ENCODE results near the gene TEX13B. TPM values are rescaled to one million over a fixed set of nuclear protein-coding genes. Genes with fewer than 3 reads are reported as not detected.

Gene TEX13B
- total RNA-seq, 1 donor from 2014 or later, result not detected

DNA sequence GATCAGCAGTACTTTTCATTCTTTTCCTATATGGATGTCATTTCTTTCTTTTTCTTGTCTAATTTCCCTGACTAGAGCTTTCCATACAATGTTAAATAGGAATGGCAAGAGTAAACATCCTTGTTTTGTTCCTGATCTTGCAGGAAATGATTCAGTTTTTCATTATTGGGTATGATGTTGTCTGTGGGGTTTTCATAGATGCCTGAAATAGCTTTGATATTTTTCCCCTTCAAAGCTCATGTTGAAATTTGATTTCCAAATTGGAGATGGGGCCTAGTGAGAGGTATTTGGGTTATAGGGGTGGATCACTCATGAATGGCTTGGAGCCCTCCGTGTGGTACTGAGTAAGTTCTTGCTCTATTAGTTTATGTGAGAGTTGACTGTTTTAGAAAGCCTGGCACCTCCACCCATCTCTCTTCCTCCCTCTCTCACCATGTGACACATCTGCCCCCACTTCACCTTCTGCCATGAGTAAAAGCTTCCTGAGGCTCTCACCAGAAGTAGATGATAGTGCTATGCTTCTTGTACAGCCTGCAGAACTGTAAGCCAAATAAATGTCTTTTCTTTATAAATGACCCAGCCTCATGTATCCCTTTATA lies 40.4 kb upstream of the TEX13B start:
- H3K4me1 Mint-ChIP-seq (ENCODE audit: low read depth), result no peaks in the 10 kb centered on the region
- H3K9me3 Mint-ChIP-seq (ENCODE audit: low read depth), result no peaks in the 10 kb centered on the region
- no peak overlapping the region for H3K27ac Mint-ChIP-seq (ENCODE audit: unreplicated experiment)
- DNase-seq (ENCODE audit: low spot score), result no peak
- H3K36me3 Mint-ChIP-seq (ENCODE audit: low read depth), result no peaks in the 10 kb centered on the region
- H3K4me3 Mint-ChIP-seq (ENCODE audit: unreplicated experiment), result no peak overlapping the region
- peaks cover 34% of the 10 kb centered on the region for H3K27me3 Mint-ChIP-seq (ENCODE audit: low read depth)
- TF ChIP-seq, protein P1, sequence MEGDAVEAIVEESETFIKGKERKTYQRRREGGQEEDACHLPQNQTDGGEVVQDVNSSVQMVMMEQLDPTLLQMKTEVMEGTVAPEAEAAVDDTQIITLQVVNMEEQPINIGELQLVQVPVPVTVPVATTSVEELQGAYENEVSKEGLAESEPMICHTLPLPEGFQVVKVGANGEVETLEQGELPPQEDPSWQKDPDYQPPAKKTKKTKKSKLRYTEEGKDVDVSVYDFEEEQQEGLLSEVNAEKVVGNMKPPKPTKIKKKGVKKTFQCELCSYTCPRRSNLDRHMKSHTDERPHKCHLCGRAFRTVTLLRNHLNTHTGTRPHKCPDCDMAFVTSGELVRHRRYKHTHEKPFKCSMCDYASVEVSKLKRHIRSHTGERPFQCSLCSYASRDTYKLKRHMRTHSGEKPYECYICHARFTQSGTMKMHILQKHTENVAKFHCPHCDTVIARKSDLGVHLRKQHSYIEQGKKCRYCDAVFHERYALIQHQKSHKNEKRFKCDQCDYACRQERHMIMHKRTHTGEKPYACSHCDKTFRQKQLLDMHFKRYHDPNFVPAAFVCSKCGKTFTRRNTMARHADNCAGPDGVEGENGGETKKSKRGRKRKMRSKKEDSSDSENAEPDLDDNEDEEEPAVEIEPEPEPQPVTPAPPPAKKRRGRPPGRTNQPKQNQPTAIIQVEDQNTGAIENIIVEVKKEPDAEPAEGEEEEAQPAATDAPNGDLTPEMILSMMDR (IDR thresholded peaks at IDR 0.05), result no peak

DNA sequence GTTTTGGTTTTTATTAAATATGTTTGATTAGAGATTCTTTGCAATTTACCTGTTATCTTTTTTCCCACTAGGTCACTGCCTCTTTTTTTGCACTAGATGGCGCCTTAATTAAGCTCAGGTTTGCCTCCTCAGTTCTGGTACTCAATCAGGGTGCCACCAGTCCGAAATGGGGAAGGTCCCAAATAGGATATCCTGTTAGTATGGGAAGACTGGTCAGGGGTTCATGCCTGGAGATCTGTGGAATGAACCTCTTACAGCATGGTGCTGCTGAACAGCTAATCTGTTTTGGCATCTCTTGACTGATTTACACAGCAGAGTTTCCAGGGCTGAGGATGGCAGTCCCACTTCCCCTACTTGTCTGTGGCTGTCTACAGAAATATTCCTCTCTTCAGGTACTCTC lies 38.5 kb upstream of the TEX13B start:
- Mint-ChIP-seq H3K9me3 (ENCODE audit: low read depth) (peaks cover 2% of the 10 kb centered on the region), H3K36me3 (ENCODE audit: low read depth) (no peaks in the 10 kb centered on the region), H3K4me3 (ENCODE audit: unreplicated experiment) (no peak overlapping the region), H3K27ac (ENCODE audit: unreplicated experiment) (no peak overlapping the region), H3K27me3 (ENCODE audit: low read depth) (peaks cover 36% of the 10 kb centered on the region), H3K4me1 (ENCODE audit: low read depth) (no peaks in the 10 kb centered on the region)
- TF ChIP-seq, protein P1 (IDR thresholded peaks at IDR 0.05), result peak; percentile 72
- no peak for DNase-seq (ENCODE audit: low spot score)

DNA sequence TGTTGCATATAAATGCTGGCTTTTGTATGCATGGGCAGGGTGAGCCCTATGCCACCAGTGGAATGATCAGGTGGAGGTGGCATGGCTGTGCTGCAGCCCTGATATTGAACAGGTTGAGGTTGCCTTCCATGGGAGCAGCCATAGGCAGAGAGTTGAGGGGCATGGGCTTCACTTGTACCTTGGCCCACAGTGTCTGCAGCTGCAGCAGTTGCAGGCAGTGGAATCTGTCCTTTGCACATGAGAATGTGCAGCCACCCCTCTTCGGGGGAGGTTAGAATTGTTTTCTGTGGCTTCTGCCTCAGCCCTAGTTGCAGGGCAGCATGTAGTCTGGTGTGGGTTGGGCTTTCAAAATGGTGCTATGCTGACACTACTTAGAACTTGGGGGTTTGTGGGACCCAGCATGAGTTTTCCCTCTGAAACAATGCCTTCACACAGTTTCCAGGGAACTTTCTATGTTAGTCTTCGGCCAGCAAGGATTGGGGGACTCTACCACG lies 37.3 kb upstream of the TEX13B start:
- no peaks in the 10 kb centered on the region for H3K36me3 Mint-ChIP-seq (ENCODE audit: low read depth)
- peaks cover 4% of the 10 kb centered on the region for H3K9me3 Mint-ChIP-seq (ENCODE audit: low read depth)

DNA sequence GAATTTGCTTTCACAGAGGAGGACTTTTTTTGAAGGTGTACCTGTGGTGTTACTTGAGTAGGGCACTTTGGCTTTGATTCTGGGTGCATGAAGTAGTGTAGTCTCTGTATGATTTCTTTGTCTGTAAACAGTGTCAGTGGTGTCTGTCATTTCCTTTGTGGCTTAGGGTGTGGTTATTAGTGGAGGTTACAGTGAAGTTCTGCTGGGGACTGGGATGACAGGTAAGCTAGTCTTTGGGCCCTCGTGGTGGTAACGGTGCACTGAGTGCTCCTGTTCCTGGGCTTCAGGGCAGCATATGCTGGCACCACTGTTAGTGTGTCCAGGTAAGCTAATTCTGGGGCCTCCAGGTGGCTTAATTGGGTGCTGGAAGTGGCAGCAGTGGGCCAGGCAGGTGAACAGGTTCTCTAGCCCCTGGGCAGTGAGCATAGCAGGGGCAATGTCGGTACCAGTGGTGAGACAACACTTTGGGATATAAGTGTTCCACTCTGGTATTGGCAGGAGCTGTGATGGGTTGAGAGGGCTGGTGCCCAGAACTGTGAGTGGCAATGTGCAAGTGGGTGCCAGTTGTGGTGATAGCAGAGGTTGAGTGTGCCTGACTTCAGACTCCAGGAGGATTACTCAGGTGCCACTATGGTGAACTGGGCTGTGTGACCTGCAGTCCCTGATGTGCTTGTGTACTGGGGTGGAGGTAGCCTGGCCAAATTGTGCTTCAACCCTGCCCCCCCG lies 36.6 kb upstream of the TEX13B start:
- TF ChIP-seq, protein P1 (IDR thresholded peaks at IDR 0.05), result no peak
- Mint-ChIP-seq H3K9me3 (ENCODE audit: low read depth) (peaks cover 10% of the 10 kb centered on the region), H3K27ac (ENCODE audit: unreplicated experiment) (no peak overlapping the region), H3K36me3 (ENCODE audit: low read depth) (no peaks in the 10 kb centered on the region), H3K27me3 (ENCODE audit: low read depth) (peaks cover 27% of the 10 kb centered on the region), H3K4me1 (ENCODE audit: low read depth) (no peaks in the 10 kb centered on the region), H3K4me3 (ENCODE audit: unreplicated experiment) (no peak overlapping the region)
- DNase-seq (ENCODE audit: low spot score), result no peak

More for the DNA sequence above, 37.3 kb upstream of the TEX13B start:
- Mint-ChIP-seq H3K4me1 (ENCODE audit: low read depth) (no peaks in the 10 kb centered on the region), H3K27ac (ENCODE audit: unreplicated experiment) (no peak overlapping the region), H3K4me3 (ENCODE audit: unreplicated experiment) (no peak overlapping the region), H3K27me3 (ENCODE audit: low read depth) (peaks cover 31% of the 10 kb centered on the region)
- TF ChIP-seq, protein P1 (IDR thresholded peaks at IDR 0.05), result no peak
- DNase-seq (ENCODE audit: low spot score), result no peak

DNA sequence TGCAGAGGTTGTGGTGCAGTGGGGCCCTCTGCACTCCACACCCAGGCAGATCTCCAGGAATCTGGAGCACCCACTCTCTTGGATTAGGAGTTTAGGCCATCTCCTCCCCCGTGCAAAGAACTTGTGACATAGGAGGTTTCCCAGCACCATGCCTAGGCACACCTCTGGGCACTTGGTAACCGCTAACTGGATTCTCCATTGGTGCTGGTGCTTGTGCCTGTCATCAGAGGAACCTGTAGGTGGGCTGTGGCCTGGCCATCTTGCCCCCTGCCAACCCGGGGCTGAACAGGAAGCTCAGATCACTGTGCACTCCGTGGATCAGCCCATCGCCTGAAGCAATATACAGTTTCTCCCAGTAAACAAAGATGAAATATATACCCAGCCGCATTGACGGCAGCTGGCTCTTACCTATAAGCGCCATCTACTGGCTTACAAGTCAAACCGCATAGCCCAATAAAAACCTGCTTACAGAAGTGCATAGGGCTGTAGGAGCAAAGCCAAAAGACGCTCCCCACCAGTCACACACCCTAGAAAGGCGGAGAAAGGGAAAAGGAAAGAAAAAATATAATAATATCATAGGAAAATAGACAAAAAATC lies 19.1 kb upstream of the TEX13B start:
- no peak overlapping the region for H3K4me3 Mint-ChIP-seq (ENCODE audit: unreplicated experiment)
- TF ChIP-seq, protein P1 (IDR thresholded peaks at IDR 0.05), result peak; percentile 75
- no peak overlapping the region for H3K27ac Mint-ChIP-seq (ENCODE audit: unreplicated experiment)
- no peak for DNase-seq (ENCODE audit: low spot score)
- H3K9me3 Mint-ChIP-seq (ENCODE audit: low read depth), result peaks cover 10% of the 10 kb centered on the region
- H3K36me3 Mint-ChIP-seq (ENCODE audit: low read depth), result no peaks in the 10 kb centered on the region
- peaks cover 20% of the 10 kb centered on the region for H3K27me3 Mint-ChIP-seq (ENCODE audit: low read depth)
- H3K4me1 Mint-ChIP-seq (ENCODE audit: low read depth), result no peaks in the 10 kb centered on the region

Data from chondrocyte (in vitro differentiated cells).